Lung (tissue), 12 donors: ENCODE results near the gene CLK1. TPM values are rescaled to one million over a fixed set of nuclear protein-coding genes. Genes with fewer than 3 reads are reported as not detected.
"Not testable (repeated sequence)": the region's sequence is repeated elsewhere in the genome, so short reads cannot be mapped to it uniquely, and the experiment has no call there.

Experiments used
- ATAC-seq: fragments of 200-7000 bp; cut with Tn5 transposase; one replicate; pipeline ENCODE4 v1.9.1; 2020; ENCODE audit warnings: moderate number of reproducible peaks; ENCODE audit not compliant: insufficient read depth, low FRiP score
- DNase-seq, 3 donors: peaks; one replicate each; pipeline ENCODE4 v3.0.0-alpha.2; 2013 to 2017
- H3K27ac ChIP-seq, 2 donors: one replicate each; pipeline ENCODE4 v1.5.1; 2013; ENCODE audit warnings: mild to moderate bottlenecking in 2 of 2, moderate library complexity in 2 of 2, control low read depth in 1 of 2, inconsistent platforms in 1 of 2, low read depth in 1 of 2, low read length in 1 of 2
- H3K27me3 ChIP-seq, 3 donors: one replicate each; pipeline ENCODE4 v1.5.1; 2013; ENCODE audit warnings: low read length in 2 of 3; ENCODE audit not compliant: control insufficient read depth in 3 of 3, insufficient read depth in 3 of 3
- H3K36me3 ChIP-seq, 4 donors: one replicate each; pipeline ENCODE4 v1.5.1; 2013; ENCODE audit warnings: low read length in 4 of 4, mild to moderate bottlenecking in 1 of 4, moderate library complexity in 1 of 4; ENCODE audit not compliant: control insufficient read depth in 4 of 4, insufficient read depth in 4 of 4
- H3K4me1 ChIP-seq, 5 donors: one replicate each; pipeline ENCODE4 v1.5.1; 2013; ENCODE audit warnings: low read length in 5 of 5, mild to moderate bottlenecking in 2 of 5, moderate library complexity in 1 of 5; ENCODE audit not compliant: control insufficient read depth in 5 of 5, insufficient read depth in 5 of 5
- H3K4me3 ChIP-seq: one replicate; pipeline ENCODE4 v1.5.1; 2013; ENCODE audit warnings: mild to moderate bottlenecking, control low read depth, moderate library complexity
- H3K9ac ChIP-seq, 2 donors: one replicate each; pipeline ENCODE4 v1.5.1; 2013; ENCODE audit warnings: low read length in 2 of 2, control low read depth in 1 of 2; ENCODE audit not compliant: insufficient read depth in 1 of 2
- H3K9me3 ChIP-seq, 4 donors: one replicate each; pipeline ENCODE4 v1.5.1; 2013; ENCODE audit warnings: low read length in 3 of 4, mild to moderate bottlenecking in 1 of 4, moderate library complexity in 1 of 4; ENCODE audit not compliant: control insufficient read depth in 4 of 4, insufficient read depth in 3 of 4
- CTCF ChIP-seq: IDR thresholded peaks from 2 replicates; pipeline ENCODE4 v1.5.1; 2012; ENCODE audit warnings: mild to moderate bottlenecking; ENCODE audit errors: control extremely low read depth, extremely low read depth
- WGBS, 2 donors: extraction: QIAGEN DNeasy Blood & Tissue Kit; methylation state at CpG; one replicate each; pipeline ENCODE4 v1.1.7; 2013; 5-methylcytosine and 5-hydroxymethylcytosine counted together
- polyA plus RNA-seq, 2 donors: library from polyadenylated mRNA; stranded (reverse); fragments of 200-250 nt; gene quantifications; one replicate each; pipeline ENCODE4 v1.2.1, GENCODE V29; 2013
- total RNA-seq, 2 donors: library from RNA; depleted of rRNA in 1 of 2; stranded (reverse); fragments of >200 nt in 1 of 2; gene quantifications; one replicate each; pipeline ENCODE4 v1.2.1, GENCODE V29; 2014 to 2021
- donor health status: control.
- donor health status: control.
- donor health status: Bipolar disorder and iron deficiency.
- donor health status: healthy.
- donor health status: DM: yes; HTN: yes; CAD: no.

The CLK1 gene
- total and polyA plus RNA-seq, 4 donors: 69.1 to 528 (median 300) TPM

- 97 to 98% methylated on average over 5 of the region's 5 CpGs for WGBS, 2 donors
- TF ChIP-seq CTCF: no peak
- Histone ChIP-seq H3K36me3 (peaks cover 29 to 57% (median 46%) of the 10 kb centered on the region in 4 donors), H3K27me3 (no peaks in the 10 kb centered on the region), H3K4me1 (no peaks in the 10 kb centered on the region), H3K9ac (no peak overlapping the region), H3K4me3 (no peak overlapping the region), H3K27ac (no peak overlapping the region), H3K9me3 (no peaks in the 10 kb centered on the region)
- DNase-seq: no peak
- no peak for ATAC-seq
Observed at GRCh38 chr2:200820573-200821234, 43.8 kb downstream of the CLK1 start.

- not testable (repeated sequence) for H3K4me3 ChIP-seq, H3K9ac ChIP-seq, H3K27ac ChIP-seq, ATAC-seq, H3K27me3 ChIP-seq, H3K4me1 ChIP-seq, H3K9me3 ChIP-seq, DNase-seq
- 82 to 83% methylated on average over 3 of the region's 3 CpGs for WGBS, 2 donors
- peaks cover 33 to 71% (median 57%) of the 10 kb centered on the region in 4 donors for H3K36me3 ChIP-seq
Observed at GRCh38 chr2:200818732-200819131, 45.7 kb downstream of the CLK1 start.

GRCh38 chr2:200814917-200815316, 49.5 kb downstream of the CLK1 start:
- DNase-seq (peak in 1 of 3 donors; percentile 23), ATAC-seq (no peak)
- no peaks in the 10 kb centered on the region for H3K9me3 ChIP-seq
- no peak overlapping the region for H3K9ac ChIP-seq
- no peaks in the 10 kb centered on the region for H3K27me3 ChIP-seq
- H3K36me3 ChIP-seq: peaks cover 17 to 56% (median 39%) of the 10 kb centered on the region in 4 donors
- no peak for TF ChIP-seq CTCF
- H3K27ac ChIP-seq: no peak overlapping the region
- no peak overlapping the region for H3K4me3 ChIP-seq
- peaks cover 0 to 29% (median 10%) of the 10 kb centered on the region in 5 donors for H3K4me1 ChIP-seq
- whole genome bisulfite sequencing, 2 donors: 76 to 80% methylated on average over 1 of the region's 1 CpG

GRCh38 chr2:200814276-200814815, 50.1 kb downstream of the CLK1 start:
- TF ChIP-seq CTCF: no peak
- H3K27ac ChIP-seq: no peak overlapping the region
- WGBS, 2 donors: 68 to 91% methylated on average over 3 of the region's 3 CpGs
- ATAC-seq (no peak), DNase-seq (no peak)
- no peak overlapping the region for H3K4me3 ChIP-seq
- peaks cover 17 to 52% (median 38%) of the 10 kb centered on the region in 4 donors for H3K36me3 ChIP-seq
- H3K9ac ChIP-seq: no peak overlapping the region
- no peaks in the 10 kb centered on the region for H3K27me3 ChIP-seq
- H3K9me3 ChIP-seq: no peaks in the 10 kb centered on the region
- peaks cover 0 to 31% (median 13%) of the 10 kb centered on the region in 5 donors for H3K4me1 ChIP-seq
